ENCODE measurements around the gene POLR3K.

POLR3K gene

DNA sequence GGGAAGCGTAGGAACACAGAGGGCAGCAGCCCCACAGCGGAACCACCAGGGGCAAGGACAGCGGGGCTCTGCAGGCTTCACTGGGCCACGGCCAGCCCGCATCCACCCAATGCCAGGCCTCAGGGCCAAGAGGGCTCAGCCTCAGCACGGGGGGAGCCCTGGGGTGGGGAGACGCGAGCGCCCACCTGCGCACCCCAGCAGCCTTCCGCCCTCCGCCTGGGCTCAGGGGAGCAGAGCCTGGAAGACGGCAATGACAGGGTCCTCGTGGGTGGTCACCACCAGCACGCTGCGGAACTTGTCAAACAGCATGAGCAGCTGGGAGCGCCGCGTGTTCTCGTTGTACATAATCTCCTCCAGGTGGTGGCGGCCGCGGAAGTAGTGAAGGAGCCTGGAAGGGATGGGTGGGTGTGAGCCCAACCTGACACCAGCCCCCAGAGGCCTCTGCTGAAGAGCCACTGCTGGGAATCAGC is 33.1 kb upstream of the POLR3K start:
- no peak for TF ChIP-seq JUND (IDR thresholded peaks at IDR 0.05; ENCODE audit: low read depth)
- in situ Hi-C loops (cut with HindIII; ENCODE audit: low pct_unique_long_range_greater_than_20kb, low sequenced_read_pairs): no loop called here
- no peak for DNase-seq (ENCODE audit: low read depth in 1 of 2, low spot score in 1 of 2)

GRCh38 chr16:85865-86264 is 32.5 kb upstream of the POLR3K start:
- in situ Hi-C loops (cut with HindIII; ENCODE audit: low pct_unique_long_range_greater_than_20kb, low sequenced_read_pairs): no loop called here
- TF ChIP-seq JUND (IDR thresholded peaks at IDR 0.05; ENCODE audit: low read depth): no peak
- no peak for DNase-seq (ENCODE audit: low read depth in 1 of 2, low spot score in 1 of 2)

DNA sequence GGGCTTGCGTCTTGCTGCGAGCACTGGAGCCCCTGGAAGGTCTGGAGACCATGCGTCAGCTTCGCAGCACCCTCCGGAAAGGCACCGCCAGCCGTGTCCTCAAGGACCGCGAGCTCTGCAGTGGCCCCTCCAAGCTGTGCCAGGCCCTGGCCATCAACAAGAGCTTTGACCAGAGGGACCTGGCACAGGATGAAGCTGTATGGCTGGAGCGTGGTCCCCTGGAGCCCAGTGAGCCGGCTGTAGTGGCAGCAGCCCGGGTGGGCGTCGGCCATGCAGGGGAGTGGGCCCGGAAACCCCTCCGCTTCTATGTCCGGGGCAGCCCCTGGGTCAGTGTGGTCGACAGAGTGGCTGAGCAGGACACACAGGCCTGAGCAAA is 32.0 kb upstream of the POLR3K start:
- in situ Hi-C loops (cut with HindIII; ENCODE audit: low pct_unique_long_range_greater_than_20kb, low sequenced_read_pairs): no loop called here
- no peak for TF ChIP-seq JUND (IDR thresholded peaks at IDR 0.05; ENCODE audit: low read depth)
- DNase-seq (ENCODE audit: low read depth in 1 of 2, low spot score in 1 of 2): no peak

GRCh38 chr16:84718-85406 is 31.5 kb upstream of the POLR3K start:
- in situ Hi-C loops (cut with HindIII; ENCODE audit: low pct_unique_long_range_greater_than_20kb, low sequenced_read_pairs): no loop called here
- TF ChIP-seq JUND (IDR thresholded peaks at IDR 0.05; ENCODE audit: low read depth): no peak
- no peak for DNase-seq (ENCODE audit: low read depth in 1 of 2, low spot score in 1 of 2)

DNA sequence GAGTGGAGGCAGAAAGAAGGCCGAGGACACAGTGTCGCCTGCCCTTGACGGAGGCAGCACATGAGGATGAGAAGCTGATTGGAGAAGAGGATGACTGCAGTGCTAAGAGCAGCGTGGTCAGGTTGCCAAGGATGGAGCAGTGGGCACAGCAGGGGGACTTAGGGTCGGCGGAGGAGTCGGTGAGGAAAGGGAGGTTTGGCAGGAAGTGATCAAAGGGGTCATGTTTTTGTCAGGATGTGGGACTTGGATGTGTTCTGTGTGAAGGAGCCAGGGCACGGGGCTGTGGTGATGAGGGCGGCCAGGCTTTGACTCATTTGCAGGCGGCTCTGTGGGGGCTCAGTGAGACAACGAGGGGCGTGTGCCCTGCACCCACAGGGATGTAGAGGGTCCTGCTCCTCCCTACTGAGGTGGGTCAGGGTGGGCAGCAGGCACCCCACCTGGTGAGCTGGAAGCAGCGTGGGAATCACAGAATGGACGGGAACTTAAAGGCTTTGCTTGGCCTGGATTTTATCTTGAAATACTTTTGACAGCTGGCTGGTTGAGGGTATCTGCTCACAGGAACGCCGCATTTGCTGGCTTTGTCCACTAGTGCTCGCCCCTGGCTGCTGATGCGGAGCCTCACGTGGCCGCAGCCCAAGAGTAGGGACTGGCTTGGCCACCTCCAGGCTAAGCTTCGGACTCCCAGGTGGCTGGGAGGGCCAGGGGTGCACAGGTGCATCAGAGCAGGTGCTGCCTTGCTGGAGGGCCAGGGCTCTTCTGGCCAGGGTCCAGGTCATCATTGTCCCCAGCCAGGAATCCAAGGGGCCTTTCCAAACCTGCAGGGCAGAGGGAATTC is 30.6 kb upstream of the POLR3K start:
- DNase-seq (ENCODE audit: low read depth in 1 of 2, low spot score in 1 of 2): no peak
- TF ChIP-seq JUND (IDR thresholded peaks at IDR 0.05; ENCODE audit: low read depth): no peak
- in situ Hi-C loops (cut with HindIII; ENCODE audit: low pct_unique_long_range_greater_than_20kb, low sequenced_read_pairs): no loop called here

GRCh38 chr16:83060-83603 is 29.7 kb upstream of the POLR3K start:
- no peak for DNase-seq (ENCODE audit: low read depth in 1 of 2, low spot score in 1 of 2)
- in situ Hi-C loops (cut with HindIII; ENCODE audit: low pct_unique_long_range_greater_than_20kb, low sequenced_read_pairs): no loop called here
- TF ChIP-seq JUND (IDR thresholded peaks at IDR 0.05; ENCODE audit: low read depth): no peak

- in situ Hi-C loops (cut with HindIII; ENCODE audit: low pct_unique_long_range_greater_than_20kb, low sequenced_read_pairs): no loop called here
- DNase-seq (ENCODE audit: low read depth in 1 of 2, low spot score in 1 of 2): no peak
- no peak for TF ChIP-seq JUND (IDR thresholded peaks at IDR 0.05; ENCODE audit: low read depth)
Measured at GRCh38 chr16:79151-80054, 26.0 kb upstream of the POLR3K start.

DNA sequence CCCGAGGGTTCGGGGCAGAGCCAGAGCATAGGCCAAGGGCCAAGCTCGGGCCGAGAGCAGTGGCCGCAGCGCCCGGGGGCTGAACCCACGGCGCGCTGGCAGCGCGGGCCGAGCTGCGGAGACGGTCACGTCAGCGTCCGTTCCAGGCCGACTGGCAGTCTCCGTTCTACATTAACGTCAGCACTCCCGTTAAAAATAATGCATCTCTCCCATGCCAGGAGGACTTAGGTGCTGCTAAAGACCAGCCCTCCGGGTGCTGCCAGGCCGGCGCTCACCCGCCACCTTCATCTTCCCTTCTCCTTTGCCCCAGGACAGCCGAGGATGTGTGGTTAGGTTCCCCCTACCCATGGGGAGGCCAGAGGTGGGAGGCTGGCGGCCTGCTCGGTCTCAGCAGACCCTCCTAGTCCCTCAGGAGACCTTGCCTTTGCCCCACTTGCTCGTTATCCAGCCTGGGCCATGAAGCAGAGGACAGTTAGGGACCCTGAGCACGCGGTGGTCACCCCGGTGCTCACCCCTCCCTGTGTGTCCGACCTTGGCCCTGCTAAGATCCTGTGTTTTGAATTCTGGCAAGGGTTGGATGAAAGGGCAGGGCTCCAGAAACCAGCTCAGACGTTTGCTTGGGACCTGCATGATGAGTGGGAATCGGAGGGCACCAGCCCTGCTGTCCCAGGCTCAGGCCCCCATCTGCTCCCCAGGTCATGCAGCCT is 25.2 kb upstream of the POLR3K start:
- in situ Hi-C loops (cut with HindIII; ENCODE audit: low pct_unique_long_range_greater_than_20kb, low sequenced_read_pairs): no loop called here
- peak; percentile 37 to 74 for DNase-seq (ENCODE audit: low read depth in 1 of 2, low spot score in 1 of 2)
- TF ChIP-seq JUND (IDR thresholded peaks at IDR 0.05; ENCODE audit: low read depth): no peak

- peak; percentile 84 to 99 for DNase-seq (ENCODE audit: low read depth in 1 of 2, low spot score in 1 of 2)
- TF ChIP-seq JUND (IDR thresholded peaks at IDR 0.05; ENCODE audit: low read depth): no peak
Measured at GRCh38 chr16:77807-78443, 24.5 kb upstream of the POLR3K start, which contains the start of gene MPG. Gene MPG, plus strand, starts transcription at chr16:78225. Its CDS starts 85 bp downstream, at chr16:78310.

GRCh38 chr16:77273-77806 is 23.9 kb upstream of the POLR3K start:
- peak; percentile 45 to 53 for DNase-seq (ENCODE audit: low read depth in 1 of 2, low spot score in 1 of 2)
- in situ Hi-C loops (cut with HindIII; ENCODE audit: low pct_unique_long_range_greater_than_20kb, low sequenced_read_pairs): no loop called here
- TF ChIP-seq JUND (IDR thresholded peaks at IDR 0.05; ENCODE audit: low read depth): no peak

More at GRCh38 chr16:77807-78443, 24.5 kb upstream of the POLR3K start, which contains the start of gene MPG:
- in situ Hi-C loops (cut with HindIII; ENCODE audit: low pct_unique_long_range_greater_than_20kb, low sequenced_read_pairs): no loop called here
